Immature natural killer cell (primary cell): Measurements from ENCODE around the gene DEFB112. TPM values are rescaled to one million over a fixed set of nuclear protein-coding genes. Genes with fewer than 3 reads are reported as not detected.

Experiments used
- DNase-seq, 3 donors: peaks; one replicate each; pipeline ENCODE4 v3.0.0; 2022; ENCODE audit warnings: mixed read lengths in 1 of 3
- H3K27ac Mint-ChIP-seq, 6 donors: one replicate each; pipeline ENCODE4 v1.8.0; 2020; ENCODE audit warnings: mixed read lengths in 6 of 6, mild to moderate bottlenecking in 5 of 6, inconsistent platforms in 4 of 6, moderate library complexity in 3 of 6
- H3K27me3 Mint-ChIP-seq, 3 donors: one replicate each; pipeline ENCODE4 v1.8.0; 2020 to 2021; ENCODE audit warnings: low read depth in 3 of 3, mild to moderate bottlenecking in 3 of 3, mixed read lengths in 3 of 3, moderate library complexity in 3 of 3, inconsistent platforms in 1 of 3
- H3K36me3 Mint-ChIP-seq, 3 donors: one replicate each; pipeline ENCODE4 v1.8.0; 2020; ENCODE audit warnings: mixed read lengths in 3 of 3, inconsistent platforms in 2 of 3, mild to moderate bottlenecking in 2 of 3
- H3K4me1 Mint-ChIP-seq, 2 donors: one replicate each; pipeline ENCODE4 v1.8.0; 2020; ENCODE audit warnings: inconsistent platforms in 2 of 2, mild to moderate bottlenecking in 2 of 2, mixed read lengths in 2 of 2, moderate library complexity in 1 of 2
- H3K4me3 Mint-ChIP-seq, 5 donors: one replicate each; pipeline ENCODE4 v1.8.0; 2020; ENCODE audit warnings: mild to moderate bottlenecking in 5 of 5, mixed read lengths in 5 of 5, inconsistent platforms in 3 of 5, moderate library complexity in 3 of 5
- H3K9me3 Mint-ChIP-seq, 6 donors: one replicate each; pipeline ENCODE4 v1.8.0; 2020; ENCODE audit warnings: mild to moderate bottlenecking in 6 of 6, mixed read lengths in 6 of 6, inconsistent platforms in 4 of 6, moderate library complexity in 3 of 6
- polyA plus RNA-seq, 3 donors: library from polyadenylated mRNA; unstranded; fragments of 300-500 nt; fragmentation: Illumina TruSeq; gene quantifications; one replicate each; pipeline ENCODE4 v1.2.3, GENCODE V29; 2021

DEFB112 gene
- polyA plus RNA-seq, 3 donors from 2014 or later = not detected

DNA sequence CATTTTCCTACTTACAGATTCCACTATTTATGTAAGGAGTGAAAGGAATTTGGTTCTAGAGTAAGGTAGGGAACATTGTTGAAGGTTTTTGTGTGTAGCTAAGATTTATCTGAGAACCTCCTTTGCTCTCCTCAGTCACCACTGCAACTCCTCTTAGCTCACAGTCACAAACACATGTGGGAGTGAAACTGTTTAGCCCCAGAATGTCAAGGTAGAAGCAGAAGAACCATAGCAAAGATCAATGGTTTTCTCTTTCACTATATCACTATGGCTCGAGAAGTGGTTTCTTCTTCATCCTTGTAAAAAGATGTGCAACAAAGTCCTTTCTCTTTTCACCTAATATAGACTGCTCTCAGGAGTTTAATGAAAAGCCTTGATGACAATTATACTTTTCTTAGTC lies 6.5 kb upstream of the DEFB112 start:
- Mint-ChIP-seq H3K27me3 (no peaks in the 10 kb centered on the region), H3K4me3 (no peak overlapping the region), H3K9me3 (peaks cover 2 to 30% (median 4%) of the 10 kb centered on the region in 6 donors), H3K36me3 (no peaks in the 10 kb centered on the region), H3K4me1 (no peaks in the 10 kb centered on the region), H3K27ac (no peak overlapping the region)
- no peak for DNase-seq

- peaks cover 0 to 12% (median 5%) of the 10 kb centered on the region in 6 donors for H3K9me3 Mint-ChIP-seq
- peaks cover 0 to 2% (median 0%) of the 10 kb centered on the region in 3 donors for H3K27me3 Mint-ChIP-seq
- no peak overlapping the region for H3K27ac Mint-ChIP-seq
- no peak overlapping the region for H3K4me3 Mint-ChIP-seq
- DNase-seq = no peak
- H3K4me1 Mint-ChIP-seq = no peaks in the 10 kb centered on the region
- no peaks in the 10 kb centered on the region for H3K36me3 Mint-ChIP-seq
Measured at GRCh38 chr6:50047026-50047425, 2.7 kb downstream of the DEFB112 start.

DNA sequence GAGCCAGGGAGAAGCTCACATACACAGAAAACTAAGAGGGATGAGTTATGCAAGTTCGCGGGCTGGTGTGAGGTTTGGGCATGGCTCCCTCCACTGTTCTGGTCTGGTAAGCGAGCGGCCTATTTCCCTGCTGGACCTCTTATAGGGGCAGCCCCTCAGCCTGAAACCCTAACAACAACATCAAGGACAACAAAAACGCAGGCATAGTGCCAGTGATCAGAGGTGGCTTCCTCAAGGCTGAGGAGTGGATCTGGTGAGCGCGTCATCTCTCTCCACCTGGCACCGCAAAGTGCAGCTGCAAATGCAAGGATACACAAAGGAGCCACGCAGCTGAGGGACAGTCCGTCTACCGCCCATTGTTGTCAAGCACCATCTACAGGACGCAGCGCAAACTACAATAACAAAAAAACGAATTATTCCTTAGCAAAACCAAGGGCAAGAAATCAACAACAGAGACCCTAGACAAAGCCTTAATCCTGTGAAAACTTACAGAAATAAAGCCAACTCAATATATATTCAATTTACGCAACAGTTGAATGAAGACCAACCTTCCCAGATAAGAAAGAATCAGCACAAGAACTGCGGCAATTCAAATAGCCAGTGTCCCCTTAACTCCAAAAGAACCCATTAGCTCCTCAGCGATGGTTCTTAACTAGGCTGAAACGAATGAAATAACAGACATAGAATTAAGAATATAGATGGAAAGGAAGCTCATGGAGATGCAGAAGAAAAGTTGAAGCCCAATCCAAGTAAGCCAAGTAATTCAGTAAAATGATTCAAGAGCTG lies 18.8 kb downstream of the DEFB112 start:
- Mint-ChIP-seq H3K9me3 (peaks cover 0 to 62% (median 22%) of the 10 kb centered on the region in 6 donors), H3K27ac (no peak overlapping the region), H3K36me3 (peaks cover 0 to 4% (median 0%) of the 10 kb centered on the region in 3 donors), H3K4me3 (no peak overlapping the region), H3K4me1 (no peaks in the 10 kb centered on the region), H3K27me3 (no peaks in the 10 kb centered on the region)
- DNase-seq = no peak

GRCh38 chr6:50030350-50030749 lies 19.4 kb downstream of the DEFB112 start:
- Mint-ChIP-seq H3K27me3 (no peaks in the 10 kb centered on the region), H3K9me3 (peaks cover 0 to 68% (median 22%) of the 10 kb centered on the region in 6 donors), H3K27ac (no peak overlapping the region), H3K36me3 (peaks cover 0 to 4% (median 0%) of the 10 kb centered on the region in 3 donors), H3K4me1 (no peaks in the 10 kb centered on the region), H3K4me3 (no peak overlapping the region)
- DNase-seq = no peak

DNA sequence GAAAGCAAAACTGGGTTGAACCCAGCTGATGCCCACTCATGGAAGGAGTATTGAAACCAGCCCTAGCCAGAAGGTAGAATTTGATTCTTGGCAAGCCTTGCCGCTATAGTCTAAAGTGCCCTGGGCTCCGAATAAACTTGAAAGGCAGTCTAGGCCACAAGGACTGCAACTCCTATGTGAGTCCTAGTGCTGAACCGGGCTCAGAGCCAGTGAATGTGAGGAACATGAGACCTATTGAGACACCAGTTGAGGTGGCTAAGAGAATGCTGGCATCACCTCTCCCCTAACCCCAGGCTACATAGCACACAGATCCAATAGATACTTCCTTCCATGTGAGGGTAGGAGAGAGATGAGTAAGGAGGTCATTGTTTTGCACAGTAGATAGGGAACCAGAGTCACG lies 24.5 kb downstream of the DEFB112 start:
- no peak for DNase-seq
- H3K4me3 Mint-ChIP-seq = no peak overlapping the region
- H3K4me1 Mint-ChIP-seq = no peaks in the 10 kb centered on the region
- peaks cover 0 to 4% (median 0%) of the 10 kb centered on the region in 3 donors for H3K36me3 Mint-ChIP-seq
- no peaks in the 10 kb centered on the region for H3K27me3 Mint-ChIP-seq
- peaks cover 4 to 51% (median 20%) of the 10 kb centered on the region in 6 donors for H3K9me3 Mint-ChIP-seq
- no peak overlapping the region for H3K27ac Mint-ChIP-seq

DNA sequence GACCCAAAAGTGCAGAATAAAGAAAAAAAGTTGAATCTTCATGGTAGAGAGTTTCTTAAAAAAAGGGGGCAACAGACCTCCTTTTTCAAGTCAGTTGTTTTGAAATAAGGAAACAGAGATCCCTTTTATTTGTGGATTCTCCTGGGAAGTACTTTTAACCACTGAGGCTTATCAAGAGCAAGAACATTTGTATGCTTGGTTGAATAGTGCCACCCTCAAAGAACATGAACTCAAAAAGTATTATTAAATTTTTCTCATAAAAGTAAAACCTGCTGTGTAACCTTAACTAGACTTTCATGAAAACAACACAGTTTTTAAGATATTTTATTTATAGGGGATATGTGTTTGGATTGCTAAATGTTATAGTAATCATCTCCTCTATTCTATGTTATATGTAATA lies 27.8 kb downstream of the DEFB112 start, which contains the start of gene DEFB110:
DEFB110 (minus strand) TSS at position 101 of the 400 bp plus-strand sequence; CDS start at position 42, 59 bp downstream.
- H3K36me3 Mint-ChIP-seq = no peaks in the 10 kb centered on the region
- no peak within 1 kb of the TSS for H3K4me3 Mint-ChIP-seq
- DNase-seq = no peak
- H3K27ac Mint-ChIP-seq = no peak within 1 kb of the TSS
- H3K9me3 Mint-ChIP-seq = peaks cover 4 to 47% (median 15%) of the 10 kb centered on the region in 6 donors
- no peaks in the 10 kb centered on the region for H3K4me1 Mint-ChIP-seq
- H3K27me3 Mint-ChIP-seq = no peaks in the 10 kb centered on the region

- Mint-ChIP-seq H3K36me3 (no peaks in the 10 kb centered on the region), H3K9me3 (peaks cover 2 to 23% (median 10%) of the 10 kb centered on the region in 6 donors), H3K4me3 (no peak overlapping the region), H3K27me3 (no peaks in the 10 kb centered on the region), H3K4me1 (no peaks in the 10 kb centered on the region), H3K27ac (no peak overlapping the region)
- no peak for DNase-seq
Measured at GRCh38 chr6:50007819-50008218, 41.9 kb downstream of the DEFB112 start.

- Mint-ChIP-seq H3K9me3 (peaks cover 1 to 25% (median 9%) of the 10 kb centered on the region in 6 donors), H3K27me3 (no peaks in the 10 kb centered on the region), H3K4me1 (no peaks in the 10 kb centered on the region), H3K4me3 (no peak overlapping the region), H3K36me3 (no peaks in the 10 kb centered on the region), H3K27ac (no peak overlapping the region)
- DNase-seq = no peak
Measured at GRCh38 chr6:50003139-50003538, 46.6 kb downstream of the DEFB112 start.

DNA sequence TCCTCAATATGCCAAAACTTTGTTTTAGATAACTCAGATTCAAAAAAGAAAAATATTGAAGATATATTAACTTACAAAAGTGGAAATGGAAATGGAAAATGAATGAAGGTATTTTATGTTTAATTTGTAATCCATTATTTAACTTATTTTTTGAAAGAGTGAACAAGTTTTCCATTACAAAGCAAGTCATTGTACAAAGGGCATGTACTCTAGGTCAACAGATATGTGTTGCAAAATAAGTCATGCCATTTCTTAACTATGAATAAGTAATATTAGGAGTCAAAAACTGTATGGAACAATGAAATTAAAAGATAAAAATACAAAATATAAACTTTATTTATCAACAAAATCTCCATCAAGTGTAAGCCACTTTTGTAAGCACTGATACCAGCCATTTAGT lies 54.5 kb downstream of the DEFB112 start:
- no peak overlapping the region for H3K4me3 Mint-ChIP-seq
- H3K36me3 Mint-ChIP-seq = no peaks in the 10 kb centered on the region
- H3K9me3 Mint-ChIP-seq = peaks cover 0 to 25% (median 10%) of the 10 kb centered on the region in 6 donors
- no peak overlapping the region for H3K27ac Mint-ChIP-seq
- no peaks in the 10 kb centered on the region for H3K27me3 Mint-ChIP-seq
- no peak for DNase-seq
- no peaks in the 10 kb centered on the region for H3K4me1 Mint-ChIP-seq

Other genes starting within 250 kb of the DEFB112 start
- gene CRISP1, start 183.4 kb downstream of the DEFB112 start, polyA plus RNA-seq = not detected
- not detected for gene DEFB114, start 85.8 kb downstream of the DEFB112 start, polyA plus RNA-seq
- not detected for gene DEFB113, start 80.3 kb downstream of the DEFB112 start, polyA plus RNA-seq
- not detected for gene DEFB110, start 27.9 kb downstream of the DEFB112 start, polyA plus RNA-seq